Endothelial cell of umbilical vein (primary cell): ENCODE measurements around the gene PPP1R13B. TPM values are rescaled to one million over a fixed set of nuclear protein-coding genes. Genes with fewer than 3 reads are reported as not detected.

Source experiments
- BruUV-seq: library from RNA; stranded (reverse); fragments of 400-500 nt; replicated peaks from 2 replicates; lab custom pipeline; 2021; lab: Mats Ljungman, UMichigan
- CTCF ChIA-PET: fragments of 300-600, 350-600 bp; sonication (Branson Sonifier 250); formaldehyde crosslinking; loops from one replicate; lab custom pipeline; 2021; ENCODE audit warnings: antibody characterized with exemption, inconsistent platforms; lab: Charles Lee
- POLR2A ChIA-PET: fragments of 300-600, 350-600 bp; sonication (Branson Sonifier 250); formaldehyde crosslinking; loops from one replicate; lab custom pipeline; 2021; ENCODE audit warnings: antibody characterized with exemption, inconsistent platforms; lab: Charles Lee
- DNase-seq: peaks from one replicate; pipeline ENCODE4 v3.0.0-alpha.2; 2011; ENCODE audit warnings: low read depth, low spot score
- FAIRE-seq: peaks from 2 replicates; lab custom pipeline; 2011; peaks lifted over from hg19 to GRCh38; lab: Jason Lieb, UNC
- H2AFZ ChIP-seq: 2 replicates; pipeline ENCODE4 v1.6.0; 2012; ENCODE audit warnings: low read depth, low read length, control low read depth, inconsistent platforms
- H3K27ac ChIP-seq: 2 replicates; pipeline ENCODE4 v1.5.1; 2011; ENCODE audit warnings: low read depth, mild to moderate bottlenecking, control low read depth, low read length, moderate library complexity; ENCODE audit not compliant: insufficient read depth
- H3K27me3 ChIP-seq, 2 experiments: 2 replicates each; pipeline versions ENCODE4 v1.6.0 to v1.6.1; 2011; ENCODE audit warnings: low read length in 2 of 2, mixed read lengths in 1 of 2; ENCODE audit not compliant: control insufficient read depth in 2 of 2, insufficient read depth in 2 of 2
- H3K36me3 ChIP-seq, 2 experiments: 2 replicates in 1 of 2; 3 replicates in 1 of 2; pipeline ENCODE4 v1.5.1; 2011; ENCODE audit warnings: low read length in 2 of 2, mild to moderate bottlenecking in 1 of 2, moderate library complexity in 1 of 2; ENCODE audit not compliant: control insufficient read depth in 2 of 2, insufficient read depth in 2 of 2; ENCODE audit errors: extremely low read depth in 1 of 2
- H3K4me1 ChIP-seq: 3 replicates; pipeline ENCODE4 v1.5.1; 2011; ENCODE audit warnings: mild to moderate bottlenecking, low read length; ENCODE audit not compliant: control insufficient read depth, insufficient read depth; ENCODE audit errors: extremely low read depth
- H3K4me2 ChIP-seq: 2 replicates; pipeline ENCODE4 v1.6.1; 2011; ENCODE audit warnings: low read length, control low read depth, mixed read lengths; ENCODE audit not compliant: insufficient read depth
- H3K4me3 ChIP-seq, 3 experiments: fragments of 200-600 bp in 1 of 3; sonication (generic), shearing (Covaris generic) in 1 of 3; replicated peaks in 1 of 3; 2 replicates each; pipeline ENCODE4 v1.5.1; 2011 to 2016; ENCODE audit warnings: control low read depth in 3 of 3, low read length in 3 of 3, mild to moderate bottlenecking in 2 of 3, inconsistent platforms in 1 of 3, low read depth in 1 of 3, moderate library complexity in 1 of 3; ENCODE audit not compliant: insufficient read depth in 1 of 3
- H3K79me2 ChIP-seq: 2 replicates; pipeline ENCODE4 v1.6.0; 2012; ENCODE audit warnings: low read length, inconsistent platforms; ENCODE audit not compliant: control insufficient read depth, insufficient read depth
- H3K9ac ChIP-seq: replicated peaks from 2 replicates; pipeline ENCODE3; 2011; ENCODE audit warnings: low read length, control low read depth; ENCODE audit not compliant: insufficient read depth; ENCODE audit errors: extremely low read depth
- H3K9me1 ChIP-seq: replicated peaks from 3 replicates; pipeline ENCODE4 v1.6.0; 2011; ENCODE audit warnings: mild to moderate bottlenecking, low read length; ENCODE audit not compliant: control insufficient read depth, insufficient read depth; ENCODE audit errors: extremely low read depth
- H3K9me3 ChIP-seq: replicated peaks from 2 replicates; pipeline ENCODE4 v1.5.1; 2012; ENCODE audit warnings: low read length, inconsistent platforms; ENCODE audit not compliant: control insufficient read depth, insufficient read depth
- H4K20me1 ChIP-seq: replicated peaks from 2 replicates; pipeline ENCODE3; 2011; ENCODE audit warnings: mild to moderate bottlenecking, low read length; ENCODE audit not compliant: control insufficient read depth, insufficient read depth; ENCODE audit errors: extremely low read depth
- EZH2 ChIP-seq: IDR thresholded peaks from 2 replicates; pipeline ENCODE4 v1.6.1; 2012; ENCODE audit warnings: borderline replicate concordance, low read depth, mild to moderate bottlenecking, moderate library complexity, low read length, inconsistent platforms; ENCODE audit not compliant: severe bottlenecking
- FOS ChIP-seq: IDR thresholded peaks from 2 replicates; pipeline ENCODE4 v1.6.1; 2011; ENCODE audit warnings: mild to moderate bottlenecking, low read length, moderate library complexity, borderline replicate concordance; ENCODE audit not compliant: insufficient read depth
- GATA2 ChIP-seq: IDR thresholded peaks from 2 replicates; pipeline ENCODE4 v1.7.0; 2011; ENCODE audit warnings: low read depth, mild to moderate bottlenecking, moderate library complexity, mixed read lengths, low read length; ENCODE audit not compliant: insufficient read length, insufficient read depth
- JUN ChIP-seq: IDR thresholded peaks from 2 replicates; pipeline ENCODE4 v1.6.1; 2011; ENCODE audit warnings: borderline replicate concordance, low read depth; ENCODE audit not compliant: insufficient read length, insufficient read depth
- MYC ChIP-seq: IDR thresholded peaks from one replicate; pipeline ENCODE4 v1.6.1; 2011; ENCODE audit warnings: mild to moderate bottlenecking, low read depth, low read length
- POLR2A ChIP-seq: IDR thresholded peaks from 2 replicates; pipeline ENCODE4 v1.6.1; 2012; ENCODE audit warnings: low read depth, mild to moderate bottlenecking, control low read depth, low read length
- POLR2AphosphoS5 ChIP-seq: IDR thresholded peaks from 2 replicates; pipeline ENCODE4 v1.6.1; 2012; ENCODE audit warnings: low read depth, mild to moderate bottlenecking, control low read depth, low read length, moderate library complexity; ENCODE audit not compliant: insufficient read depth
- dilution Hi-C: fragments of 300-500 bp; cut with MboI; formaldehyde crosslinking; loops from one replicate; pipeline ENCODE4 v1.15.0; 2019; ENCODE audit warnings: low sequenced_read_pairs; ENCODE audit not compliant: extremely low pct_ligation_motif_present
- intact Hi-C: fragments of 100-400 bp; cut with micrococcal nuclease; formaldehyde crosslinking; loops from one replicate; pipeline ENCODE4 v1.10.0; 2022
- polyA plus RNA-seq, 4 experiments: library from polyadenylated mRNA; depleted of rRNA in 3 of 4; stranded (reverse) in 3 of 4; unstranded in 1 of 4; fragments of >200 nt; gene quantifications; 2 replicates each; pipeline versions ENCODE4 v1.2.1 to v1.2.3, GENCODE V29; 2011 to 2012; ENCODE audit warnings: missing spikeins in 1 of 4
- total RNA-seq: library from RNA; stranded (reverse); gene quantifications from 2 replicates; pipeline ENCODE4 v1.2.3, GENCODE V29; 2021
- TF ChIP-seq, protein P1 (sequence below): IDR thresholded peaks from 2 replicates; pipeline ENCODE4 v1.6.1; 2011; ENCODE audit not compliant: insufficient read depth, insufficient read length
- TF ChIP-seq, protein P2 (sequence below), 2 donors: IDR thresholded peaks; 1 replicate in 1 of 2; 2 replicates in 1 of 2; pipeline ENCODE4 v1.5.1; 2011; ENCODE audit warnings: low read length in 2 of 2, mild to moderate bottlenecking in 2 of 2, moderate library complexity in 2 of 2, control low read depth in 1 of 2, inconsistent platforms in 1 of 2, low read depth in 1 of 2; ENCODE audit not compliant: insufficient read depth in 1 of 2; ENCODE audit errors: extremely low read depth in 1 of 2

The PPP1R13B gene
- total and polyA plus RNA-seq, 2 donors (not counting 3 experiments of a cell fraction or from before 2014, with no cell fraction given), result 10.0 to 30.0 TPM

DNA sequence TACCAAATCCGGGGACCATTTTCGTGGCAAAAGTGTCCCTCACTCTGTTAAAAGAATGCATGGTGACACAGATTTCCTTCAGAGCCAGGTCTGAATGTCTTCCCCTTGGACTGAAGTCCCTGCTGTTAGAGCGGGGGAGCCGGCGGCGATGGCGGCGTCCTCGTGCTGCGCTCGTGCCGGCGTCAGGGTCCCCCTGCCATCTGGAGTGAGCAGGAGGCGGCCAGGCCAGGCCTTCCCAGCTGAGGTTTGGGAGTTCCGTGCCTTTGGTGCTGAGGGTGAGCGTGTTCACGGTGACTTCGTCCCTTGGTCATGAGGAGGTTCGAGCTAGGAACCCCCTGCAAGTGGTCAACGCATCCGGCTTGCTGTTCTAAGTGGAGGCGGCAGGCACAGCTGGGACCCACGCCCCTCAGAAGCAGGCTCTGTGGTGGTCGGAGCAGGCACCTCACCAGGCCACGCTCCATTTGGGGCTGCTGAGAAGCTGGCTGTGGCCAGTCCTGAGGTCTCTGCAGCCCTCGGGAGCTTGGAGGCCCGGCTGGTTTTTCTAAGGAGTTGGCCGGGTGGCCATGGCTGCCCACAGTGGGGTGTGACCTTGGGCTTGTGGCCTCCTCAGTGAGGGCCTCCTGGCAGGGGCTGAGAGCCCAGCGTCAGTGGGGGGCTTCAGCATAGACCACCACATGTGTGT is 122.2 kb downstream of the PPP1R13B start:
- Histone ChIP-seq H4K20me1 (no peaks in the 10 kb centered on the region), H3K27ac (no peak overlapping the region), H3K9me1 (no peaks in the 10 kb centered on the region), H3K27me3 (no peaks in the 10 kb centered on the region), H3K36me3 (peaks cover 0 to 14% of the 10 kb centered on the region in 2 experiments), H3K79me2 (peaks cover 49% of the 10 kb centered on the region), H3K4me2 (no peak overlapping the region), H3K4me1 (no peaks in the 10 kb centered on the region), H3K9ac (no peak overlapping the region), H3K9me3 (no peaks in the 10 kb centered on the region), H3K4me3 (no peak overlapping the region), H2AFZ (no peak overlapping the region)
- intact Hi-C loops (no loop called here), dilution Hi-C loops (no loop called here)
- FAIRE-seq (no peak), DNase-seq (no peak)
- no peak for TF ChIP-seq EZH2
- TF ChIP-seq, protein P1, sequence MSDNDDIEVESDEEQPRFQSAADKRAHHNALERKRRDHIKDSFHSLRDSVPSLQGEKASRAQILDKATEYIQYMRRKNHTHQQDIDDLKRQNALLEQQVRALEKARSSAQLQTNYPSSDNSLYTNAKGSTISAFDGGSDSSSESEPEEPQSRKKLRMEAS, result no peak
- no peak for TF ChIP-seq MYC
- TF ChIP-seq, protein P2, sequence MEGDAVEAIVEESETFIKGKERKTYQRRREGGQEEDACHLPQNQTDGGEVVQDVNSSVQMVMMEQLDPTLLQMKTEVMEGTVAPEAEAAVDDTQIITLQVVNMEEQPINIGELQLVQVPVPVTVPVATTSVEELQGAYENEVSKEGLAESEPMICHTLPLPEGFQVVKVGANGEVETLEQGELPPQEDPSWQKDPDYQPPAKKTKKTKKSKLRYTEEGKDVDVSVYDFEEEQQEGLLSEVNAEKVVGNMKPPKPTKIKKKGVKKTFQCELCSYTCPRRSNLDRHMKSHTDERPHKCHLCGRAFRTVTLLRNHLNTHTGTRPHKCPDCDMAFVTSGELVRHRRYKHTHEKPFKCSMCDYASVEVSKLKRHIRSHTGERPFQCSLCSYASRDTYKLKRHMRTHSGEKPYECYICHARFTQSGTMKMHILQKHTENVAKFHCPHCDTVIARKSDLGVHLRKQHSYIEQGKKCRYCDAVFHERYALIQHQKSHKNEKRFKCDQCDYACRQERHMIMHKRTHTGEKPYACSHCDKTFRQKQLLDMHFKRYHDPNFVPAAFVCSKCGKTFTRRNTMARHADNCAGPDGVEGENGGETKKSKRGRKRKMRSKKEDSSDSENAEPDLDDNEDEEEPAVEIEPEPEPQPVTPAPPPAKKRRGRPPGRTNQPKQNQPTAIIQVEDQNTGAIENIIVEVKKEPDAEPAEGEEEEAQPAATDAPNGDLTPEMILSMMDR (IDR thresholded peaks at IDR 0.05; ENCODE audit: extremely low read depth in 1 of 2, insufficient read depth in 1 of 2, low read depth in 1 of 2, low read length in 2 of 2), result no peak
- no peak for TF ChIP-seq POLR2AphosphoS5
- TF ChIP-seq GATA2, result no peak
- TF ChIP-seq POLR2A, result no peak
- TF ChIP-seq JUN, result no peak
- no peak for TF ChIP-seq FOS
- no TSS peak for BruUV-seq
- POLR2A ChIA-PET, result no interaction called here
- CTCF ChIA-PET, result interaction anchor here (1.2 to 1.5 kb wide), 2 partner anchors 14 to 20 kb away, joined by 3 to 4 read pairs; no protein-coding TSS in a partner anchor
